Activated CD8-positive, alpha-beta memory T cell treated with anti-CD3 and anti-CD28 coated beads, Interleukin-2, amount 10 ng/mL, durations not matched to agents 7 days and 5 days (primary cell): ENCODE measurements around the gene POU3F2. TPM values are rescaled to one million over a fixed set of nuclear protein-coding genes. Genes with fewer than 3 reads are reported as not detected.

Experiments used
- ATAC-seq: fragments of 150-1000 bp; cut with Tn5 transposase; one replicate; pipeline ENCODE4 v1.10.0; 2021; ENCODE audit warnings: moderate library complexity
- CTCF ChIA-PET: fragments of 350-600 bp; sonication (Branson Sonifier 250); formaldehyde crosslinking; loops from one replicate; lab custom pipeline; 2021; ENCODE audit warnings: antibody characterized with exemption; lab: Charles Lee
- DNase-seq: peaks from one replicate; pipeline ENCODE4 v3.0.0-alpha.2; 2020
- H3K27ac Mint-ChIP-seq: one replicate; pipeline ENCODE4 v1.8.0; 2021; ENCODE audit warnings: mild to moderate bottlenecking, mixed read lengths
- H3K27me3 Mint-ChIP-seq: one replicate; pipeline ENCODE4 v1.8.0; 2021; ENCODE audit warnings: mixed read lengths
- H3K36me3 Mint-ChIP-seq: one replicate; pipeline ENCODE4 v1.8.0; 2021; ENCODE audit warnings: mild to moderate bottlenecking, mixed read lengths
- H3K4me1 Mint-ChIP-seq: one replicate; pipeline ENCODE4 v1.8.0; 2021; ENCODE audit warnings: mixed read lengths
- H3K4me3 Mint-ChIP-seq: one replicate; pipeline ENCODE4 v1.8.0; 2021; ENCODE audit warnings: mild to moderate bottlenecking, moderate library complexity, mixed read lengths
- H3K9me3 Mint-ChIP-seq: one replicate; pipeline ENCODE4 v1.8.0; 2022; ENCODE audit warnings: low read depth, mixed read lengths
- total RNA-seq, 2 experiments: library from RNA; stranded (reverse); gene quantifications; one replicate each; pipeline ENCODE4 v1.2.3, GENCODE V29; 2021

Gene POU3F2
- total RNA-seq, 2 experiments from 2014 or later = not detected

DNA sequence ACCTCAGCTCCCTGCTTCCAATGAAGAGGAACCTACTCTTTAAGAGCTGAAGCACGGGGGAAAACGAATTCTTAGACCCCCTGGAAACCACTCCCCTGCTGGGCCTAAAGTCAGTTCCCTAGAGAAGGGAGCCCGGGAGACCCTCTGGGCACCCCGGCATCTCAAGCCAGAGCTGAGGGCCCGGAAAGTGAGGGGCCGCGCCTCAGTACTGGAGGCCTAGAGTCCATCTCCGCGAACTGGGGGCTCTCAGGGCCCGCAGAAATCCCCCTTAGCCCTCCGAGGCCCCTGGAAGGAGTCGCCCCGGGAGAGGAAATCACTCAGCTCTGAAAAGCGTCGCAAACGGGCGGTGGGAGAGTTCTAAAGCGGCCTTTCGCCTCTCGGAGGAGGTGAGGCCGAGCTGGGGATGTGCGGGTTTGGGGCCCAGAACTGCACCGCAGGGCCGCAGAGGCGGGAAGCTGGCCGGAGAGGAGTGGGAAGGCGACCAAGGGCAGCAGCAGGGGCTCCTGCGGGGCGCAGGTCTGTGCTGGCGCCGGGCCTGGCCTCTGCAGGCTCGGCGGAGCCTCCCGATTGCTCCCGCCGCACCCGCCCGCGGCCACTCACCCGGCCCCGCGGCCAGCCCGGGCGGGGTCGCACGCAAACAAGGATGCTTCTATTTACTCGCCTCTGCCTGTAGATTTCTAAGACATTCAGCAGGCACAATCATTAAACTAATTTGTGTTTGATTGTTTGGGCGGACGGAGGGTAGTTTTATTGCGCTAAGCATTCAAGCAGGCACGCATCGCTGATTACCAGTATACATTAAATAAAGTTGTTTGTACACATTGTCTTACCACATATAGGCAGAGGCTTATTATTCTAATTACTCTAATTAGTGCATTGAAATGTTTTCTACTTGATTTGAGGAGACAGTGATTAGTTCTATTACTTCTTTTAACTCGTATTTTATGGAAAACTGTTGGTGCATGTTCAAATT, 9.2 kb downstream of the POU3F2 start:
- H3K4me3 Mint-ChIP-seq = no peak overlapping the region
- H3K36me3 Mint-ChIP-seq = no peaks in the 10 kb centered on the region
- CTCF ChIA-PET = interaction anchor here (0.6 to 2.0 kb wide), 3 partner anchors 22 to 1346 kb away, joined by 3 to 5 read pairs (median 5); no protein-coding TSS in a partner anchor
- H3K27ac Mint-ChIP-seq = no peak overlapping the region
- H3K27me3 Mint-ChIP-seq = peaks cover 87% of the 10 kb centered on the region
- ATAC-seq (no peak), DNase-seq (no peak)
- H3K9me3 Mint-ChIP-seq = no peaks in the 10 kb centered on the region
- H3K4me1 Mint-ChIP-seq = peaks cover 8% of the 10 kb centered on the region

GRCh38 chr6:98844244-98845210, 10.2 kb downstream of the POU3F2 start:
- DNase-seq (no peak), ATAC-seq (peak; percentile 36)
- peaks cover 8% of the 10 kb centered on the region for H3K4me1 Mint-ChIP-seq
- H3K4me3 Mint-ChIP-seq = no peak overlapping the region
- H3K27ac Mint-ChIP-seq = peak overlapping the region; percentile 21
- peaks cover 89% of the 10 kb centered on the region for H3K27me3 Mint-ChIP-seq
- no peaks in the 10 kb centered on the region for H3K9me3 Mint-ChIP-seq
- CTCF ChIA-PET = interaction anchor here (1.3 to 2.0 kb wide), 2 partner anchors 23 to 1347 kb away, joined by 3 to 5 read pairs; no protein-coding TSS in a partner anchor
- no peaks in the 10 kb centered on the region for H3K36me3 Mint-ChIP-seq

DNA sequence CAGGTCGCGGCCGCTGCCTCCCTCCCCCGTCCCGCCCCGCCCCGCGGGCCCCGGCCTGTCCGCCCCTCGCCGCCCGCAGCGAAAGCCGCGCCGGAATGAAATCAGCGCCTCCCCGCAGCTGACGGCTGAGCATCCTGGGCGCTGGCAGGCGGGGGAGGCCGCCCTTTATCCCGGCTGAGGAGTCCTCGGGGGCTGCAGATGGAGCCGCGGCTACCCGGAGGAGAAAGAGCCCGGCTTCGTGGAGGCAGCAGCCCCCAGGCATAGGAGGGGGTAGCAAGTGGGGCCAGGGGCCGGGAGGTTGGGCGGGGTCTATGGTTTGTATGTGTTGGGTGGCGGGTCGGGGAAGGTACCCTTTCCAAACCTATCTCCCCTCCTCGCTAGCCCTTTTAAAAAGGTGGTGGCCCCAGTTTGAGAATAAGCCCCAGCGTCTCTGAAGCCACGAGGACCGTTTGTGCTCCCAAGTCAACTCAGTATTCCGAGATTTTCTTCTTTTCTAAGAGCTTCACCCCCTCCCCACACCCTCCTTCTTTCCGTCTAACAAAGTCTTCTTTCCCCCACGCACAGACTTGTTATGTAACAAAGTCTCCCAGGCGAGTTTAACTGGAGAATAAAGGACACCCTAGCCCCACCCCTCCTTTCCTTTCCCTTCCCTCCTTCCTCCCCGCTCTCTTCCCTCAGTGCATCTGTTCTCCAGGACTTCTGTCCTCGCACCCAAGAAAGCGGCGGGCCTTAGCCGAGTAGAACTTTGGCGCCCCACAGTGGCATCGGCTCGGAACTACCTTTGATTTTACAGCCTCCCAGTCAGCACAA, 11.0 kb downstream of the POU3F2 start:
- CTCF ChIA-PET = interaction anchor here (1.0 to 2.0 kb wide), 4 partner anchors 15 to 1348 kb away, joined by 3 to 5 read pairs (median 3); no protein-coding TSS in a partner anchor
- Mint-ChIP-seq H3K4me1 (peaks cover 8% of the 10 kb centered on the region), H3K36me3 (no peaks in the 10 kb centered on the region), H3K27ac (no peak overlapping the region), H3K27me3 (peaks cover 89% of the 10 kb centered on the region), H3K9me3 (no peaks in the 10 kb centered on the region), H3K4me3 (no peak overlapping the region)
- DNase-seq = peak; percentile 73
- ATAC-seq = peak; percentile 58

- H3K4me3 Mint-ChIP-seq = no peak overlapping the region
- ATAC-seq (no peak), DNase-seq (no peak)
- CTCF ChIA-PET = interaction anchor here (1.0 to 2.0 kb wide), 4 partner anchors 15 to 1349 kb away, joined by 3 to 5 read pairs (median 3); no protein-coding TSS in a partner anchor
- H3K9me3 Mint-ChIP-seq = no peaks in the 10 kb centered on the region
- peaks cover 87% of the 10 kb centered on the region for H3K27me3 Mint-ChIP-seq
- no peak overlapping the region for H3K27ac Mint-ChIP-seq
- H3K36me3 Mint-ChIP-seq = no peaks in the 10 kb centered on the region
- peaks cover 8% of the 10 kb centered on the region for H3K4me1 Mint-ChIP-seq
These were observed 11.6 kb downstream of the POU3F2 start for GRCh38 chr6:98846021-98846380.

- Mint-ChIP-seq H3K4me1 (peaks cover 8% of the 10 kb centered on the region), H3K36me3 (no peaks in the 10 kb centered on the region), H3K27ac (no peak overlapping the region), H3K9me3 (no peaks in the 10 kb centered on the region), H3K27me3 (peaks cover 83% of the 10 kb centered on the region), H3K4me3 (no peak overlapping the region)
- DNase-seq (no peak), ATAC-seq (no peak)
- CTCF ChIA-PET = interaction anchor here (1.3 kb wide), 1 partner anchor 16 kb away, joined by 3 read pairs; no protein-coding TSS in a partner anchor
These were observed 13.0 kb downstream of the POU3F2 start for GRCh38 chr6:98847416-98847778.

GRCh38 chr6:98847779-98848538, 13.6 kb downstream of the POU3F2 start:
- H3K27me3 Mint-ChIP-seq = peaks cover 78% of the 10 kb centered on the region
- no peak for DNase-seq
- H3K4me3 Mint-ChIP-seq = no peak overlapping the region
- CTCF ChIA-PET = no interaction called here
- peak; percentile 24 for ATAC-seq
- H3K4me1 Mint-ChIP-seq = peaks cover 8% of the 10 kb centered on the region
- no peaks in the 10 kb centered on the region for H3K9me3 Mint-ChIP-seq
- H3K36me3 Mint-ChIP-seq = no peaks in the 10 kb centered on the region
- H3K27ac Mint-ChIP-seq = no peak overlapping the region

GRCh38 chr6:98848539-98849242, 14.3 kb downstream of the POU3F2 start:
- peaks cover 71% of the 10 kb centered on the region for H3K27me3 Mint-ChIP-seq

DNA sequence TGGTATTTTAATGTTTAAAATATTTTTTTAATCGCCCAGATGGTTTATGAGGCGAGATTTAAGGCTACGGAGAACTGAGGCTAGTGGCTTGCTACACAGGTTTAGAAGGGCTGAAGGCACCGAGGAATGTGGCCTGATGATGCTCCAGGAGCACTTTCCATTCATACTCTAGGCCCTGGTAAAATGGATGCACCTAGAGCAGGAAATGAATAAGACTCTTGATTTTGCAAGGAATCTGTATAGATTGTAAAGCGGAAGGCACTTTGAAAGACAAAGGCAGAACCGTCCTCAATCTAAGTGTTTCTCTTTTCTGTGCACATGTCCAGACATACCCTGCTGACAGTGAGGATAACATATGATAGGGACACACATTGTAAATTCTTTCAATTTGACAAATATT, 30.1 kb downstream of the POU3F2 start:
- ATAC-seq (no peak), DNase-seq (no peak)
- peaks cover 15% of the 10 kb centered on the region for H3K36me3 Mint-ChIP-seq
- no peaks in the 10 kb centered on the region for H3K9me3 Mint-ChIP-seq
- H3K4me1 Mint-ChIP-seq = no peaks in the 10 kb centered on the region
- no peak overlapping the region for H3K27ac Mint-ChIP-seq
- H3K27me3 Mint-ChIP-seq = no peaks in the 10 kb centered on the region
- no peak overlapping the region for H3K4me3 Mint-ChIP-seq
- CTCF ChIA-PET = no interaction called here

More at GRCh38 chr6:98848539-98849242, 14.3 kb downstream of the POU3F2 start:
- Mint-ChIP-seq H3K4me1 (peaks cover 8% of the 10 kb centered on the region), H3K4me3 (no peak overlapping the region), H3K36me3 (no peaks in the 10 kb centered on the region), H3K27ac (no peak overlapping the region), H3K9me3 (no peaks in the 10 kb centered on the region)
- DNase-seq (no peak), ATAC-seq (no peak)
- CTCF ChIA-PET = no interaction called here

DNA sequence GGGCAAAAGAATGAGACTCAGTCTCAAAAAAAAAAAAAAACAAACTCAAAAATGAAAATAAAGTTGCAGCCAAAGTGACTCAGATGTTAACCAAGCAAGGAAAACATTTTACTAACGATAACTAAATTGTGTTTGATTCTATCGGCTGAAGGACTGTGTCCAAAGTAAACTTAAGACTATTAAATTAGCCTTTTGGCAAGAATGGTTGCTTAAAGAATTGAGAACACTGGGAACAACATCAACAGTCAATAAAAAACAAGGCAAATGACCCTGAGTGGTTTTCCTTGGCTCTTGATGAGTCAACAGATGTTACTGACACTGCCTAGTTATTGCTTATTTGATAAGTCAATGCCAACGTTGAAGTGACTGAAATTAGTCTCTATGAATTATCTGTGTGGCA, 36.7 kb downstream of the POU3F2 start:
- H3K4me1 Mint-ChIP-seq = no peaks in the 10 kb centered on the region
- H3K9me3 Mint-ChIP-seq = no peaks in the 10 kb centered on the region
- CTCF ChIA-PET = no interaction called here
- no peak for ATAC-seq
- no peak for DNase-seq
- H3K27ac Mint-ChIP-seq = no peak overlapping the region
- no peaks in the 10 kb centered on the region for H3K27me3 Mint-ChIP-seq
- H3K4me3 Mint-ChIP-seq = no peak overlapping the region
- peaks cover 18% of the 10 kb centered on the region for H3K36me3 Mint-ChIP-seq

DNA sequence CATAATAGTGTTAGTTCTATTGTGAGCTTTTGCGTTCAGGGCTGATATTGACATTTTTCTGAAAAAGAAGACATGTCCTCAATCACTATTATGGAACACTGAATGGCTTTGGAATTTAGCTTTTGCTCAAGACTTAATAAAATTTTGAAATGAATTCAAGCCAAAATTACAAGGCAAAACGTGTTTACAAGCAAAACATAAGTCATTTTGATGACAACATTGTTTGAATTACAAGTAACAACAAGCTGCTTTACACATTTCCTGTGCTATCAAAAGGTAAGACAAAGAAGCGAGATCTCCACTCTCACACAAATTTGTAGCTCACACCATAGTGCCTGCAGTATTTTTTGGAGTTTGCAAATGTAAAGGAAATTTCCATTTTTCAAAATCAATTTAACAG, 37.4 kb downstream of the POU3F2 start:
- peaks cover 17% of the 10 kb centered on the region for H3K36me3 Mint-ChIP-seq
- H3K4me3 Mint-ChIP-seq = no peak overlapping the region
- H3K27me3 Mint-ChIP-seq = no peaks in the 10 kb centered on the region
- H3K27ac Mint-ChIP-seq = no peak overlapping the region
- no peaks in the 10 kb centered on the region for H3K9me3 Mint-ChIP-seq
- DNase-seq = no peak
- no peak for ATAC-seq
- CTCF ChIA-PET = no interaction called here
- no peaks in the 10 kb centered on the region for H3K4me1 Mint-ChIP-seq

- Mint-ChIP-seq H3K4me1 (peaks cover 4% of the 10 kb centered on the region), H3K27me3 (no peaks in the 10 kb centered on the region), H3K27ac (no peak overlapping the region), H3K4me3 (no peak overlapping the region), H3K36me3 (peaks cover 18% of the 10 kb centered on the region), H3K9me3 (no peaks in the 10 kb centered on the region)
- ATAC-seq (no peak), DNase-seq (no peak)
- CTCF ChIA-PET = no interaction called here
These were observed 41.0 kb downstream of the POU3F2 start for GRCh38 chr6:98875375-98875774.
